ENCODE data around the gene THADA. TPM values are rescaled to one million over a fixed set of nuclear protein-coding genes. Genes with fewer than 3 reads are reported as not detected.

THADA gene
- total RNA-seq, 2 experiments from 2014 or later: 31.2 to 32.3 TPM

GRCh38 chr2:43478412-43479086, 117.3 kb downstream of the THADA start:
- Histone ChIP-seq H3K4me3 (ENCODE audit: low read depth, low read length, poor library complexity, severe bottlenecking) (no peak overlapping the region), H3K9me3 (ENCODE audit: low read length) (no peaks in the 10 kb centered on the region), H3K4me2 (ENCODE audit: low read length) (no peak overlapping the region), H3K9me2 (ENCODE audit: insufficient read depth, low read length) (no peaks in the 10 kb centered on the region), H3K4me1 (ENCODE audit: insufficient read depth, low read length, poor library complexity, severe bottlenecking) (no peaks in the 10 kb centered on the region), H3K79me2 (ENCODE audit: insufficient read depth, low read depth, low read length) (no peaks in the 10 kb centered on the region), H3K27ac (ENCODE audit: low read depth, low read length, poor library complexity, severe bottlenecking) (no peak overlapping the region), H4K20me1 (ENCODE audit: insufficient read depth, low read length) (no peaks in the 10 kb centered on the region), H3K36me3 (ENCODE audit: insufficient read depth, low read length) (no peaks in the 10 kb centered on the region; the same call in 1 of the 2 replicates), H2AFZ (ENCODE audit: low read length) (no peak overlapping the region)
- POLR2A ChIA-PET: interaction anchor here (1.2 kb wide), 1 partner anchor 16 kb away, joined by 3 read pairs; no protein-coding TSS in a partner anchor
- TF ChIP-seq CTCF (conservative IDR thresholded peaks at IDR 0.05; ENCODE audit: low read length) (no peak), EZH2phosphoT487 (IDR thresholded peaks at IDR 0.05; ENCODE audit: borderline replicate concordance, low read depth, low read length) (no peak)
- CTCF ChIA-PET (ENCODE audit: unreplicated experiment): no interaction called here
- no peak for DNase-seq (ENCODE audit: low spot score)
- intact Hi-C loops (cut with micrococcal nuclease; ENCODE audit: unreplicated experiment): no loop called here
- BruUV-seq (replicated peaks): no TSS peak

GRCh38 chr2:43475922-43476321, 119.9 kb downstream of the THADA start:
- DNase-seq (ENCODE audit: low spot score): no peak
- no peaks in the 10 kb centered on the region for H3K36me3 ChIP-seq (ENCODE audit: insufficient read depth, low read length)
- BruUV-seq (replicated peaks): no TSS peak
- H3K27ac ChIP-seq (ENCODE audit: low read depth, low read length, poor library complexity, severe bottlenecking): no peak overlapping the region
- H3K9me3 ChIP-seq (ENCODE audit: low read length): no peaks in the 10 kb centered on the region
- no peaks in the 10 kb centered on the region for H3K4me1 ChIP-seq (ENCODE audit: insufficient read depth, low read length, poor library complexity, severe bottlenecking)
- H2AFZ ChIP-seq (ENCODE audit: low read length): no peak overlapping the region
- H3K9me2 ChIP-seq (ENCODE audit: insufficient read depth, low read length): no peaks in the 10 kb centered on the region
- no peak overlapping the region for H3K4me2 ChIP-seq (ENCODE audit: low read length)
- no peaks in the 10 kb centered on the region for H3K79me2 ChIP-seq (ENCODE audit: insufficient read depth, low read depth, low read length)
- TF ChIP-seq CTCF (conservative IDR thresholded peaks at IDR 0.05; ENCODE audit: low read length) (no peak), EZH2phosphoT487 (IDR thresholded peaks at IDR 0.05; ENCODE audit: borderline replicate concordance, low read depth, low read length) (no peak)
- H3K4me3 ChIP-seq (ENCODE audit: low read depth, low read length, poor library complexity, severe bottlenecking): no peak overlapping the region
- intact Hi-C loops (cut with micrococcal nuclease; ENCODE audit: unreplicated experiment): no loop called here
- CTCF ChIA-PET (ENCODE audit: unreplicated experiment): no interaction called here
- POLR2A ChIA-PET: interaction anchor here (0.6 kb wide), 1 partner anchor 16 kb away, joined by 3 read pairs; no protein-coding TSS in a partner anchor
- H4K20me1 ChIP-seq (ENCODE audit: insufficient read depth, low read length): no peaks in the 10 kb centered on the region

- Histone ChIP-seq H3K9me3 (ENCODE audit: low read length) (no peaks in the 10 kb centered on the region), H4K20me1 (ENCODE audit: insufficient read depth, low read length) (no peaks in the 10 kb centered on the region), H3K4me2 (ENCODE audit: low read length) (no peak overlapping the region), H3K4me1 (ENCODE audit: insufficient read depth, low read length, poor library complexity, severe bottlenecking) (no peaks in the 10 kb centered on the region), H3K36me3 (ENCODE audit: insufficient read depth, low read length) (no peaks in the 10 kb centered on the region), H3K27ac (ENCODE audit: low read depth, low read length, poor library complexity, severe bottlenecking) (no peak overlapping the region), H2AFZ (ENCODE audit: low read length) (no peak overlapping the region), H3K9me2 (ENCODE audit: insufficient read depth, low read length) (no peaks in the 10 kb centered on the region), H3K79me2 (ENCODE audit: insufficient read depth, low read depth, low read length) (no peaks in the 10 kb centered on the region), H3K4me3 (ENCODE audit: low read depth, low read length, poor library complexity, severe bottlenecking) (no peak overlapping the region)
- no peak for TF ChIP-seq EZH2phosphoT487 (IDR thresholded peaks at IDR 0.05; ENCODE audit: borderline replicate concordance, low read depth, low read length)
- no peak for TF ChIP-seq CTCF (conservative IDR thresholded peaks at IDR 0.05; ENCODE audit: low read length)
- POLR2A ChIA-PET: interaction anchor here (0.6 kb wide), 1 partner anchor 52 kb away, joined by 4 read pairs; no protein-coding TSS in a partner anchor
- intact Hi-C loops (cut with micrococcal nuclease; ENCODE audit: unreplicated experiment): no loop called here
- BruUV-seq (replicated peaks): no TSS peak
- CTCF ChIA-PET (ENCODE audit: unreplicated experiment): no interaction called here
- no peak for DNase-seq (ENCODE audit: low spot score)
Observed at GRCh38 chr2:43475137-43475846, 120.5 kb downstream of the THADA start.

Measured in OCI-LY7 (cell line).